HCT116 (cell line): ENCODE results near the gene TAF15. TPM values are rescaled to one million over a fixed set of nuclear protein-coding genes. Genes with fewer than 3 reads are reported as not detected.

ENCODE experiments used
- ATAC-seq: fragments of 200-7000 bp; cut with Tn5 transposase; 2 replicates; pipeline ENCODE4 v1.9.1; 2020; ENCODE audit warnings: mild to moderate bottlenecking, moderate library complexity
- BruUV-seq: library from RNA; stranded (reverse); fragments of 400-500 nt; replicated peaks from 2 replicates; lab custom pipeline; 2021; lab: Mats Ljungman, UMichigan
- CTCF ChIA-PET: fragments of 300-600 bp; sonication (Branson Sonifier 250); formaldehyde crosslinking; loops from one replicate; lab custom pipeline; 2021; ENCODE audit warnings: antibody characterized with exemption; lab: Charles Lee
- POLR2A ChIA-PET: fragments of 300-600, 350-600 bp; sonication (Branson Sonifier 250); formaldehyde crosslinking; loops from one replicate; lab custom pipeline; 2021; ENCODE audit warnings: antibody characterized with exemption; lab: Charles Lee
- RAD21 ChIA-PET, 2 experiments: fragments of 300-600 bp; sonication (Branson Sonifier 250); formaldehyde crosslinking; loops; one replicate each; lab custom pipeline; 2023; ENCODE audit warnings: low total read pairs in 2 of 2; ENCODE audit not compliant: uncharacterized antibody in 2 of 2, unreplicated experiment in 2 of 2, low non-redundant PET in 1 of 2; lab: Charles Lee
- DNase-seq: peaks from one replicate; pipeline ENCODE4 v3.0.0-alpha.2; 2010; ENCODE audit warnings: low read depth, low spot score
- H2AFZ ChIP-seq: fragments of 200-600 bp; shearing (Covaris generic), sonication (generic); 2 replicates; pipeline ENCODE4 v1.6.1; 2017; ENCODE audit warnings: low read depth, mixed run types, mixed read lengths, antibody characterized with exemption, low read length; ENCODE audit not compliant: poor library complexity, severe bottlenecking
- H3K27ac ChIP-seq: 2 replicates; pipeline ENCODE4 v1.5.1; 2012; ENCODE audit warnings: low read depth, low read length
- H3K27me3 ChIP-seq: fragments of 200-600 bp; sonication (generic); 2 replicates; pipeline ENCODE4 v1.6.1; 2016; ENCODE audit warnings: mixed run types, low read length, mixed read lengths; ENCODE audit not compliant: insufficient read depth
- H3K36me3 ChIP-seq, 2 experiments: fragments of 200-500 bp in 1 of 2; fragments of 200-600 bp in 1 of 2; sonication (Bioruptor generic) in 1 of 2; sonication (generic) in 1 of 2; 2 replicates each; pipeline versions ENCODE4 v1.5.1 to v1.6.1; 2014 to 2016; ENCODE audit warnings: low read length in 2 of 2, inconsistent platforms in 1 of 2, mixed read lengths in 1 of 2, mixed run types in 1 of 2; ENCODE audit not compliant: insufficient read depth in 2 of 2, control insufficient read depth in 1 of 2
- H3K4me1 ChIP-seq, 2 experiments: fragments of 200-600 bp in 1 of 2; sonication (generic) in 1 of 2; 2 replicates each; pipeline versions ENCODE4 v1.5.1 to v1.6.1; 2012 to 2017; ENCODE audit warnings: low read length in 2 of 2, inconsistent platforms in 1 of 2, mild to moderate bottlenecking in 1 of 2, mixed read lengths in 1 of 2, mixed run types in 1 of 2, moderate library complexity in 1 of 2; ENCODE audit not compliant: insufficient read depth in 2 of 2, control insufficient read depth in 1 of 2
- H3K4me2 ChIP-seq: fragments of 200-600 bp; sonication (generic); 2 replicates; pipeline ENCODE4 v1.6.1; 2017; ENCODE audit warnings: mixed run types, low read length, mixed read lengths
- H3K4me3 ChIP-seq, 2 experiments: fragments of 200-600 bp in 1 of 2; sonication (generic) in 1 of 2; replicated peaks in 1 of 2; 2 replicates each; pipeline ENCODE4 v1.5.1; 2011 to 2016; ENCODE audit warnings: low read length in 2 of 2, control low read depth in 1 of 2, low read depth in 1 of 2, mild to moderate bottlenecking in 1 of 2, mixed read lengths in 1 of 2, mixed run types in 1 of 2
- H3K79me2 ChIP-seq: fragments of 200-600 bp; sonication (generic); 2 replicates; pipeline ENCODE4 v1.6.1; 2017; ENCODE audit warnings: mild to moderate bottlenecking, mixed run types, low read length, moderate library complexity, mixed read lengths; ENCODE audit not compliant: insufficient read depth
- H3K9ac ChIP-seq: fragments of 200-600 bp; sonication (generic); 2 replicates; pipeline ENCODE4 v1.6.1; 2016; ENCODE audit warnings: low read length, mixed read lengths
- H3K9me2 ChIP-seq: fragments of 200-600 bp; sonication (generic), shearing (Covaris generic); 2 replicates; pipeline ENCODE4 v1.6.1; 2017; ENCODE audit warnings: mixed run types, mild to moderate bottlenecking, moderate library complexity; ENCODE audit not compliant: insufficient read depth
- H3K9me3 ChIP-seq, 2 experiments: fragments of 200-500 bp in 1 of 2; fragments of 200-600 bp in 1 of 2; sonication (Bioruptor generic) in 1 of 2; sonication (generic) in 1 of 2; 2 replicates each; pipeline ENCODE4 v1.6.1; 2014 to 2017; ENCODE audit warnings: low read length in 2 of 2, mixed read lengths in 2 of 2, inconsistent platforms in 1 of 2, low read depth in 1 of 2, mild to moderate bottlenecking in 1 of 2, mixed run types in 1 of 2, moderate library complexity in 1 of 2; ENCODE audit not compliant: control insufficient read depth in 1 of 2, insufficient read depth in 1 of 2
- H4K20me1 ChIP-seq: fragments of 200-600 bp; sonication (generic), shearing (Covaris generic); 2 replicates; pipeline ENCODE4 v1.6.1; 2017; ENCODE audit warnings: mixed run types, mild to moderate bottlenecking, moderate library complexity; ENCODE audit not compliant: insufficient read depth
- CBX3 ChIP-seq: IDR thresholded peaks from 2 replicates; pipeline ENCODE4 v1.6.1; 2012; ENCODE audit warnings: low read depth
- CTCF ChIP-seq, 3 experiments: fragments of 200-600 bp in 1 of 3; sonication (generic) in 1 of 3; IDR thresholded peaks in 2 of 3; conservative IDR thresholded peaks in 1 of 3; 2 replicates each; pipeline ENCODE4 v1.5.1; 2012 to 2017; ENCODE audit warnings: low read depth in 2 of 3, low read length in 2 of 3, antibody characterized with exemption in 1 of 3, borderline replicate concordance in 1 of 3, control low read depth in 1 of 3, mild to moderate bottlenecking in 1 of 3, mixed read lengths in 1 of 3, mixed run types in 1 of 3, moderate library complexity in 1 of 3; ENCODE audit not compliant: insufficient read depth in 1 of 3
- ELF1 ChIP-seq: IDR thresholded peaks from 2 replicates; pipeline ENCODE4 v1.6.1; 2012; ENCODE audit warnings: low read depth, borderline replicate concordance
- EZH2 ChIP-seq: fragments of 200-600 bp; sonication (generic); IDR thresholded peaks from 2 replicates; pipeline ENCODE4 v1.6.1; 2017; ENCODE audit warnings: antibody characterized with exemption, mixed run types
- FOSL1 ChIP-seq: IDR thresholded peaks from 2 replicates; pipeline ENCODE4 v1.6.1; 2012; ENCODE audit warnings: low read depth
- JUND ChIP-seq: IDR thresholded peaks from 2 replicates; pipeline ENCODE4 v1.6.1; 2012
- MAX ChIP-seq: IDR thresholded peaks from 2 replicates; pipeline ENCODE4 v1.6.1; 2012
- POLR2AphosphoS5 ChIP-seq: IDR thresholded peaks from 2 replicates; pipeline ENCODE4 v1.6.1; 2011; ENCODE audit warnings: mild to moderate bottlenecking, low read depth, low read length, moderate library complexity
- RAD21 ChIP-seq: IDR thresholded peaks from 2 replicates; pipeline ENCODE4 v1.6.1; 2012; ENCODE audit warnings: low read depth, mild to moderate bottlenecking
- REST ChIP-seq: IDR thresholded peaks from 2 replicates; pipeline ENCODE4 v1.6.1; 2012; ENCODE audit warnings: low read depth
- SIN3A ChIP-seq: IDR thresholded peaks from 2 replicates; pipeline ENCODE4 v1.6.1; 2012; ENCODE audit warnings: low read depth
- TCF7L2 ChIP-seq: IDR thresholded peaks from 2 replicates; pipeline ENCODE4 v1.7.0; 2011; ENCODE audit warnings: borderline replicate concordance, inconsistent platforms; ENCODE audit not compliant: insufficient read depth, insufficient read length; ENCODE audit errors: extremely low read depth
- YY1 ChIP-seq: IDR thresholded peaks from 2 replicates; pipeline ENCODE4 v1.6.1; 2011; ENCODE audit warnings: low read length, low read depth, moderate library complexity, mild to moderate bottlenecking; ENCODE audit not compliant: insufficient replicate concordance; ENCODE audit errors: extremely low read depth
- ZBTB33 ChIP-seq: IDR thresholded peaks from 2 replicates; pipeline ENCODE4 v1.6.1; 2011; ENCODE audit warnings: mild to moderate bottlenecking, low read length, moderate library complexity; ENCODE audit not compliant: insufficient replicate concordance; ENCODE audit errors: extremely low read depth
- ZFX ChIP-seq: fragments of 450-650 bp; IDR thresholded peaks from 2 replicates; pipeline ENCODE4 v1.6.1; 2017
- ZNF274 ChIP-seq: fragments of 200-500 bp; sonication (Bioruptor generic); IDR thresholded peaks from 2 replicates; pipeline ENCODE4 v1.6.1; 2014; ENCODE audit warnings: mild to moderate bottlenecking, low read depth, low read length, inconsistent platforms
- intact Hi-C: fragments of 100-400 bp; cut with micrococcal nuclease; formaldehyde crosslinking; loops from 2 replicates; pipeline ENCODE4 v1.10.0; 2022
- total RNA-seq: library from RNA; stranded (reverse); gene quantifications from one replicate; pipeline ENCODE4 v1.2.1, GENCODE V29; 2021; ENCODE audit not compliant: unreplicated experiment

TAF15 gene
- total RNA-seq, 1 experiment from 2014 or later, result 346 TPM

- BruUV-seq, result no TSS peak
- H3K36me3 ChIP-seq, result no peaks in the 10 kb centered on the region
- no peaks in the 10 kb centered on the region for H3K27me3 ChIP-seq
- no peak overlapping the region for H3K4me3 ChIP-seq
- H3K4me1 ChIP-seq, result peaks cover 8 to 22% of the 10 kb centered on the region in 2 experiments
- H4K20me1 ChIP-seq, result no peaks in the 10 kb centered on the region
- ChIA-PET RAD21 (no interaction called here), CTCF (interaction anchor here (1.5 kb wide), 1 partner anchor 11 kb away, joined by 6 read pairs; the partner anchor contains the start of gene TAF15), POLR2A (no interaction called here)
- ATAC-seq (no peak), DNase-seq (no peak)
- intact Hi-C loops, result no loop called here
- H3K9ac ChIP-seq, result no peak overlapping the region
- TF ChIP-seq CBX3 (no peak), MAX (no peak), ELF1 (no peak), JUND (no peak), SIN3A (no peak), ZNF274 (no peak), CTCF (IDR thresholded peaks at IDR 0.05 in 2 of 3, conservative IDR thresholded peaks at IDR 0.05 in 1 of 3; ENCODE audit: borderline replicate concordance in 1 of 3, insufficient read depth in 1 of 3, low read depth in 2 of 3, low read length in 2 of 3) (no peak), POLR2AphosphoS5 (no peak), FOSL1 (no peak), YY1 (no peak), ZBTB33 (no peak), ZFX (no peak), REST (no peak), TCF7L2 (no peak), EZH2 (no peak), RAD21 (no peak)
- no peak overlapping the region for H3K4me2 ChIP-seq
- H2AFZ ChIP-seq, result no peak overlapping the region
- no peak overlapping the region for H3K27ac ChIP-seq
- no peaks in the 10 kb centered on the region for H3K9me3 ChIP-seq
- no peaks in the 10 kb centered on the region for H3K79me2 ChIP-seq
- no peaks in the 10 kb centered on the region for H3K9me2 ChIP-seq
These were observed 11.4 kb upstream of the TAF15 start for GRCh38 chr17:35797918-35798317.
